GDM1 (cell line): ENCODE measurements around the gene PCGF5.
A peak's percentile ranks its signal among the peaks of the same experiment; 100 is the strongest.
"Not testable (repeated sequence)": the region's sequence is repeated elsewhere in the genome, so short reads cannot be mapped to it uniquely, and the experiment has no call there.

Source experiments
- DNase-seq: peaks from one replicate; lab custom pipeline; 2025; lab: John Stamatoyannopoulos, UW

The PCGF5 gene

DNA sequence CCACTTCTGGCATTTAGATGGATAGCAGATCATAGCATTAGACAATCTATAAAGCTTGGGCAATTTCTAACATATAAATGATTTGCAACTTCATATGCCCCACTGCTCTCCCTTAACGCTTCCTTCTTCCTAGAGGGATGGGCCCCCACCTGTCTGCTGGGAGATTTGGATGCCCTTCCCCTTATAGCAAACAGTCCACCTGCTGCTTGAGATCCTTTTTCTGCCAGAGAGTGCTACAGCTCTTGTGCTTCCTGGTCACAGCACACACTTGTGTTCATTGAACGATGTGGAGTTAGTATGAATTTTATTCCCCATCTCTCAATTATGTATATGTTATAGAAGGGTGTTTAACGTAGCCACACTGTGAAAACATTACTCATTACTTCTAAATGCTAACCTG, 10.4 kb upstream of the PCGF5 start:
- no peak for DNase-seq

DNA sequence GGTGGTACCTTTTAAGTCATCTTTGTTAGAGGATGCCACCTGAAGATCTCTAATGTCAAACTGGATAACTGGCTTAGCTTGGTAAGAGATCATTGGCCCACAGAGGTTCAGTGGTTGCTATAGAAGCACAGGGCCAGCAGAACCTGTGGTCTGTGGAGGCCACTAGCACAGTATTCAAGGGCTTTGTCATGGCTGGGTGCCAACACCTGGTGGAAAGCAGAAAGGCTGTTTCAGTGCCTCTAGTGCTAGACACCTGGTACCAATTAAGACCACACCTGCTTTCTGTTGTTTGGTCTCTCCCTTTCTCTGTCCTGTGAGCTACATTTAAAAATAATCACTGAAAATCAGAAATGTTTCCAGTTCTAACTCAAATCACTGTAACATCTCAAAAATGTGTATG, 10.0 kb upstream of the PCGF5 start:
- DNase-seq: no peak

DNA sequence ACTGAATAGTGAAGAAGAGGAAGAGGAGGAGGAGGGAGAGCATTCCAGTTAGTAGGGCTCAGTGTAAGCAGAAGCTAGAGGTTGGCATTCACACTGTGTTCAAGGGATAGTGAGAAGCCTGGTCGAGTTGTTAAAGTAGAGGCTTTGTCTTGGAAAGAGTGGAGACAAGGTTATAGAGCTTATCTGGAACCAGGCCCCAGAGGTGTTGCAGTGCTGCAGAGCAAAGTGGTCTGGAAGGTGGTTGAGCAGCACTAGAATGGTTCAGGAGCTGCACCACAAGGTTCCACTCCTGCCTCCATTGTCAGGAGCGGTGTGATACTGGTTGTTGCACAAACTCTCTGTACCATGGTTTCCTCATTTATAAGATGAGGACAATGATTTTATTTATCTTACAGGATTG, 8.8 kb upstream of the PCGF5 start:
- no peak for DNase-seq

DNA sequence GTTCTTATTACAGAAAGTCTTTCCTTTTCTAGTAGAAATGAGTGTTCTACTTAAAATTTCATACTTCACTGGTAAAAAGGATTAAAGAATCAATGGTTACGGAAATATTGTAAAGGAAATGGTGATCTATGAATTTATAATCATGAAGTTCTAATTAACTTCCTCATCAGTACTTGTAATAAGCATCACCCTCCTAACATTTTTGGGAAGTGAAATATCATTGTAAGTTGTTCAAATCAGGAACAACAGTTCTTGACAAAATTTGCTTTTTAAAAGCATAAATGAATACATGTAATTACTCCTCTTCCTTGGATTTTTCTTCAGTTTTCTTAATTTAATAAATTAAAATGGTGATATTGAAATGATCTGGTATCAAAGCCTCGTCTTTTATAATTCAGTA, 5.6 kb upstream of the PCGF5 start:
- no peak for DNase-seq

DNA sequence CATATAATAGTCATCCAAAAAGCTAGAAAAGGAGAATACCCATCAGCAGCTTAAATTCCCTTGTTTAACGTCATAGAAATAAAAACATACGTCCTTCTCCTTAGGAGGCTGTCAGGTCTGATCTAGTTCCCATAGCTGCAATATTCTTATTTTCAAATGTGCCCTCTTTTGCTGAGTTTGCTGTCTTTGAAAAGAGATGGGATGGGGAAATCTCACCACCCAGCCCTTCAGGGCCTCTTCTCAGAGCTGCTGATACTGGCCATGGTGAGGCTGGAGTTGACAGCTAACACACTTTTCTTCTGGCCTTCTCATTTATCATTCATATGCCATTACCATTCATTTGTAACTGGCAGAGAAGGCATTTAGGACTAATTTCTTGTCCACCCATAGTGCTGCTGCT, 5.1 kb upstream of the PCGF5 start:
- no peak for DNase-seq

DNA sequence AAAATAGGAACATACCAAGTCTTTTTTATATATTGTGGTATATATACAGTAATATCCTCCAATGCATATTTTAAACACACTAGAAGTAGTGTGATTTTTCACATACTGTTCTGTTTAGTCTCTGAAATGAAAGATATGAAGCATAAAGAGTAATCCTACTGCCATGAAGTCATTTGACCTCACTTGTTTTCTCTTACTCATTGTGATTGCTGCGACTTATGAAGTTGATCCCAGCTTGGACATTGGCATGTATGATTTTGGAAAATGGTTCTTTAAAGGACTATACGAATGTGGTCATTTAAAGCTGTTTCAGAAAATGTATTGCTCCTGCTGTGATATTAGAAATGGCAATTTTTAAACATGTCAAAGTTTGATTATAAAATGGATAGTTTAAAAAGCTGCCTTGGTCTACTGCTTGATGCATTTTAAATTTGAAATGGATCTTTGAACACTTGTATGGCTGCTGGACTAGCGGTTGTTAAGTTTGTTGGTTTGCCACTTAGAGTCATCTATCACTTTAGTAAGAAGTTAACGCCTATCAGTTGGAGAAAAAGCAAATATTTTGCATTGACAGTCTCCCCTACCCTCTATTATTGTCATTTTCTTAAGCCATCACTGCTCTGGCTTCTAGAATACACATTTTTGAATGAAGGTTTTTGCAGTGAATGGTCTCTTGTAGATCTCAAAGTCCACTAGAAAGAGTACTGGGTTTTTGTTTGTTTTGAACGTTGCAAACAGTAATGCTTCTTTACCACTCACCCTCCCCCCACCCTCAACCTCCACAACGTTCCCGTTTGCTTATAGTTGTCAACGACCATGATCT, 881 bp upstream of the PCGF5 start:
- no peak for DNase-seq

DNA sequence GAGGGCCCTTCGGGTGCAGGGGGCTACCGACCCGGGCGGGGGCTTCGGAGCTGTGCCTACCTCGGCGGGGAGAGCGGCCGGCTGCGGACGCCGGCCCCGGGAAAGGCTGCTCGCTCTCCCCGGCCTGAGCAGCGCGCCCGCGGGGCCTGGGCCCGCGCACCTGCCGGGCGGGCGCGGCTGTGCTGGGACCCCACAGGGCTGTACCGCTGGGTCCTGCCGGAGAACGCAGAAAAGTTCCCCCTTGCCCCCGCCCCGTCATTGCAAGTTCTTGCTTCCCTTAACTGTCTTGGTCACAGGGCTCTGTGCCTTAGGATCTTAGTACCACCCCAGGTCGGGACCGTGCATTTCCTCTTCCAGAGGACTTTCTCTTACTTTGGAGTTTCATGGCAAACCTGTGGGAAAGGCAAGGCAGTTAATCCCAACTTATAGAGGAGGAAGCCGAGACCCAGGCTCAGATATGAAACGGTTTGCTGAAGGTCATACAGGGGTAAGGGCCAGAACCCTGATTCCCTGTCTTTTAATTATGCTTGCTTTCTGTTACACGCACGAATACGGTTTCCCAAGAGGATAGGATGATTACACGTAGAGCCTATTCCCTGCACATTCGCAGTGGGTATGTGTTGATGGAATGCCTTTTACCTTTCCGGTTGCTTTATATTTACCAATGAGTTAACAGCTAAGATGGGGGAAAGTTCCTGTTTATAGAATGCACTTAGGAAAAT, 652 bp downstream of the PCGF5 start:
- DNase-seq: no peak

DNA sequence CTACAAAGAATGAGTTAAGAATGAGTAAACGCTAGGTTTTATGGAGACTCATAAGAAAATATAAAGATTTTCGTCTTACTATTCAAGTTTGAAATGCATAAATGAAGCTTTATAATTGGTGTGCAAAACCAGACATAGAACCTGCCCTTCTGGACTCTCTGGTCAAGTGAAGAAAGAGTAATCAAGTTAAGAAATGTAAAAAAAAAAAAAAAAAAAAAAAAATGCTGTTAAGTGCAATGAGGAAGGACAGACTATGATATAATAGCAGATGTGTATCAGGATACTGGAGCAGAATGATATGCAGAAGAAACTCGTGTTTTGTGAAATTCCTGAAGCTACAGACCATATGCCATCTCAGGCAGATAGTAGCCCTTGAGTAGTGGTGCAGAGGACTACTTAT, 5.6 kb downstream of the PCGF5 start:
- DNase-seq: no peak

DNA sequence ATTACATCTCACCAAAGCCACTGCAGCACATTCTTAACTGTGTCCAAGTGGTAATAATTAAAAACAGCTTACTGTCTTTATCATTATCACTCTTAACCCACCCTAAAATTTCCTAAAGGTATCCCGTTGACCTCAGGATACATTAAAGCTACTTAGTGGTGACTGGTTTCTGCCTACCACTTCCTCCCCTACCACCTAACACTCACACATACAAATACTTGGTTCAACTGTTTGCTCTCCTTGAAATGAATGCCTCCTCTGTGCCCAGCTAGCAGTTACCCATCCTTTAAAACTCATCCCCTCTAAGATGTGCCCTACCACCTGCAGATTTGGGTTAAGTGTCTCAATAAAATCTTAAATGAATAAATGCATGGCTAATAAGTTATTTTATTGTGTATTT, 7.1 kb downstream of the PCGF5 start:
- DNase-seq: no peak

DNA sequence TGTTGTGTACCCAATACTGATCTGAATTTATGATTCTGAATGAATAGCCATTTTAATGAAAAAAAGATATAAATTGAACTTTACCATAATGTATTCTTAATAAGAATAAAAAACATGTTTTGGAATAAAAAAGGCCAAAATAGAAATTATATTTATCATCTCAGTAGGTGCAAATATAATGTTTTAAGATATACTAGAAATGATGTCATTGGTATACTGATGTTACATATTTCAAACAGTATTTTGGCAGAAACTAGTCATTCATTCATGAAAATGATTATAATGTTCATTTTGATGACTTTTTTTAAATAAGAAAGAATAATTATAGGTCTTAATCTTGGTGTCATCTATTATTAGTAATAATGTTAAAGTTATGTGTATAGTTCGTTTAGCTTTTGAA, 9.2 kb downstream of the PCGF5 start:
- DNase-seq: no peak

DNA sequence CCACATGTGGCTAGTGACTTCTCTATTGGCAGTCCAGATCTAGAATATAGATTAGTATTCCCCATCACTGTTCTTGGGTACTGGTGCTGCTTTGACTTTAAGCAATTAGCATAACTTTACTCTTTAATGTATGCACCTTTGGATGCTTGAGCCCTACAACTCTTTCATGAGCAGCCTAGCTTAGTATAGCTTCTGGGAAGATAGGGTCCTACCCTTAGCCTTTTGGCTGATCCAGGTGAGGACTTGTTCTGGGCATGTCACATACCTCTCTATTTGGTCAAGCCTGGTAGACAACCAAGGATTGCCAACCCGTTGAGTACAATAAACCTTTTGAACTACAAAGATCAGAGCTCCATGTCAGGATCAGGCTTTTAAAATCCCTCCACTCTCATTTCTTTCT, 17.7 kb downstream of the PCGF5 start:
- DNase-seq: no peak

DNA sequence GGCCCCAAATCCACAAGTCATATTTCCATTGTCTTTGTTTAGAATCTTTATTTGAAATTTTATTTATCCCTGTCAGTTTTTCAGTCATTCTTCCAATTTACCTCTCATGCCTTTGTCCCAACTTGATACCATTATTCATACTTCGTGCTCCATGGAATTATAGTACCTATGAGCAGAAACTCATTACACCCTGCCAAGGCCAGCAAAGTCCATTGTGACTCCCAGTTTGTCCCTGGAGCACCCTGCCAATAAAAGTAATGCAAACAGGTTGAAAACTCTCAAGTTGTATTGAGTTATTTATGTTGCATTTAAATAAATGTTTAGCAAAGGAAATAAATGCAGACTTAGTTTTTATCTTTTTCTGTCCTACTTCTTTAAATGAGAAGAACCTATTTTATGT, 19.3 kb downstream of the PCGF5 start:
- no peak for DNase-seq

DNA sequence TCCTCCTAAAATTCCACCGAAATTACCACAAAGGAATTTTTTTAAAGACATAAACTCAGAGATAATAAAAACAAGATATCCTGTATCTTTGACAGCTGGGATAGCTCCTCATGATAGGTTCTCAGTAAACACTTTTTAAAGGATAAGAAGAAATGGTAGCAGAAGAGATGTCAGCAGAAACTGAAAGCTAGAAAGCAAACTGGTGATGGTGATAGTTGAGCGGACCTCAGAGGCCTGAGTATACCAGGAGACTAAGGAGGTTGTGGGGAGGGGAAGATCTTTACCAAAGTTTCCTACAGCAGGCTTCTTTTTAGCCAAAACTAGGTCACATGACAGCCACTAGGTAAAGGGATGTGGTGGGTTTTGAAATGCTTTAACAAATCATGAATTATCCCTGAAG, 22.5 kb downstream of the PCGF5 start:
- DNase-seq: no peak

DNA sequence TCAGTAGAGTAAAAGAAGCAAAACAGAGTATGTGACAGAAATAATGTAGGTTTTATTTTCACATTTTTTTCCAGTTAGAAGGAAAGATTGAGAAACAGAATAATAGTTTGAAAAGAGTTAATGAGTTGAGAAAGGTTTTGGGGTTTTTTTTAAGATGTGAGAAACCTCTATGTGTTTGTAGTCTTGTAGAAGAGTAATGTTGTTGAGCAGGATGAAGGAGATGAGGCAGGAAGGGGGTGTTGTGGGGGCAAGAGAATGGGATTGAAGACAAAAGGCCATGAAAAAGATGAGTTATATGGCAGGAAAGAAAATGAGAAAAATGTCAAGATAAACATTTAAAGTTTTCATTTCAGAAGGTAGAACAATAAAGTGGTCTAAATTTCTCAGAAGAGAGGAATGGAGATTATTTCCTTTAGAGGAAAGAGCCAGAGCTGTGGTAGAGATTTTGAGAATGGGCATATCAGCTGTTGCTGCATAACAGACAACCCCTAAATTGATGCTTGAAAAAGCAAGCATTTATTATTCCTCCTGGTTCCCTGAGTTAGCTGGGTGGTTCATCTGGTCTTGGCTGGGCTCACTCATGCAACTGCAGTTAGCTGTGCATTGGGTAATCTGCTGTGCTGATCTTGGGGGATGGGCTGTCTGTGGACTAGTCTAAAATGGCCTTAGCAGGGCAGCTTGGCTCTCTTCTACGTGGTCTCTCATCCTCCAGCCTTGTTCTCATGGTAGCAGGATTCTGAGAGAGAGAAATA, 27.1 kb downstream of the PCGF5 start:
- DNase-seq: no peak

DNA sequence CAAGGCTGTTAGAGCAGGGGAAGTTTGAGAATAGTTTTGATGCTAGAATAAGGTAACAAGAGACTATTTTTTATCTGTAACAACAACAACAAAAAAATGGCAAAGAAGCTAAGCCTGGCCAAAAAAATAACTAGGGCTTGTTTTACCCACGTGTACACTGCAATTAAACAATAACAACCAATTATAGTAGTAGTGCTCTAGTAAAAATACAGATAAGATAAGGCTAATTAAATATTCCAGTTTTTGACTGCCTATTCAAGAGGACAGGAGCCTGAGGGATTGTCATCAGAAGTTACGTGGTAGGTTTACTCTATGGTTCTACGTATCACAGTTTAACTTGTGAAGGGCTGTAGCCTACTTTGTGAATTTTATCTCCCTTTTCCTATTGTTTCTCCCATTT, 29.2 kb downstream of the PCGF5 start:
- no peak for DNase-seq

DNA sequence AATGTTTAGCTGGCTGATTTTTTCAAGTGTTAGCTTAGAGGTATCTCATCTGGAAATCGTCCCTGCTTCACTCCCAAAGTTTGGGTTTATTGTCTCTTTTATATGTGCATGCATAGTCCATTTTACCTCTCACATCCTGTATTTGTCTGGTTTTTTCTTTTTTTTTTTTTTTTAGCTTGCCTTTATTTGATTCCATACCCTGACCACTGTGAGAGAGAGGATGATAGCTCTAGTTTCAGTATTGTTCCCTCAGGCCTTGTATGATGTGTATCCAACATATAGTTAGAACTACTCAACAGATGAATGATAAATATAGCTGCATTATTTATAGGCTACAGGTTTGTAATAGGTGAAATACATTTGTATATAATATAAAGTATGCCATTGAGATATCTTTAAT, 29.9 kb downstream of the PCGF5 start:
- DNase-seq: no peak

DNA sequence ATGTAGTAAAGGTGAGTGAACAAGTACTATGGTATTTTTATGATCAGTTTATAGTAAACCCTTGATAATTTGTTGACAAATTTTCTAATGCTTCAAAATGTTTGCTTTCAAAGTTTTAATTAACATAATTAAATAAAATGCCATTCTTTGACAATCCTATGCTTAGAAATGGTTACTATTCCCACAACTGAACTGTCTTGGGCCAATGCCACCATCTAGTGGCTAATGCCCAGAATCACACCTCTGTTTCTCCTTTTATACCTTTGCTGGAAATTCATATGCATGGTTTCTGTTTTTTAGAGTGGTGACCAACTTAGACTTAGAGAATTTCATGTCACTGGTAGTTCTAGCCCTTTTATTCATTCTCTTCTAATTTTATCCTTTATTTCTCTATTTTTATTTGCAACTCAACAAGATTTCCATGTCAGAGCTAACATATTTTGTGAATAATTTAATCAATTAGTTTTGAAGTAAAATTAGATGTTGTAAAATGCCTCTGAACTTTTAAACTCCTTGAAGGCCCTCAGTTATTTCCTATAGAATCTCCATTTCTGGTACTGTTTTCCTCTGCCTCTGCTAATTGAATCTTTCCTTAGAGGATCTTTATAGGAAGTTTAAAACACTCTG, 31.1 kb downstream of the PCGF5 start:
- peak; percentile 10 for DNase-seq

DNA sequence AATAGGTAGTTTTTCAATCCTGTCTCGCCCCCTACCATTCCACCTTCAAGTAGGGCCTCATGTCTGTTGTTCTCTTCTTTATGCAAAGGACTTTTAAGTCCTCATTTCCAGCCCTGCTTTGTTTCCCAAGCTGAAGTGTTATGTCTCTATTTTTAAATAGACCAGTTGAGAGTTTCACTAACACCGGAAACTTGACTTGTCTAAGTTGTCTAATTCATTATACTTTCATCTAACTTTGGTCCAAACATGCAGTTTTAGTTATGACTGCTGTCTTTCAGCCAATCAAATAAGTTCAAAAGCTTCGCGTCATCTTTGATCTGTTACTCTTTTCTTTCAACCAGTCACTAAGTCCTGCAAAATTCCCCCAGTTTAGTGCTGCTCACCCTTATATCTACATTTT, 32.8 kb downstream of the PCGF5 start:
- DNase-seq: no peak

DNA sequence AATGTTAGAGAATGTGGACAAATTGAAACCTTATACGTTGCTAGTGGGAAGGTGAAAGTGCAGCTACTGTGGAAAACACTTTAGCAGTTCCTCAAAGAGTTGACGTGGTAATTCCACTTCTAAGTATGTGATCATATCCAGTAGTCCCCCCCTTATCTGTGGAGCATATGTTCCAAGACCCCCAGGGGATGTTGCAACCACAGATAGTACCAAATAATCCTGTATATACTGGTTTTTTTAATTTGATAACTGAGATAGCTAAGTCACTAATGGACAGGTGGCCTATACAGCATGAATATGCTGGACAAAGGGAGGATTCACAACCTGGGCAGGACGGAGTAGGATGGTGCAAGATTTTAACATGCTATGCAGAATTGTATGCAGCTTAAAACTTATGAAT, 36.8 kb downstream of the PCGF5 start:
- DNase-seq: no peak

DNA sequence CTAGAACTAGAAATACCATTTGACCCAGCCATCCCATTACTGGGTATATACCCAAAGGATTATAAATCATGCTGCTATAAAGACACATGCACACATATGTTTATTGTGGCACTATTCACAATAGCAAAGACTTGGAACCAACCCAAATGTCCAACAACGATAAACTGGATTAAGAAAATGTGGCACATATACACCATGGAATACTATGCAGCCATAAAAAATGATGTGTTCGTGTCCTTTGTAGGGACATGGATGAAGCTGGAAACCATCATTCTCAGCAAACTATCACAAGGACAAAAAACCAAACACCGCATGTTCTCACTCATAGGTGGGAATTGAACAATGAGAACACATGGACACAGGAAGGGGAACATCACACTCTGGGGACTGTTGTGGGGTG, 40.0 kb downstream of the PCGF5 start:
- not testable (repeated sequence) for DNase-seq

DNA sequence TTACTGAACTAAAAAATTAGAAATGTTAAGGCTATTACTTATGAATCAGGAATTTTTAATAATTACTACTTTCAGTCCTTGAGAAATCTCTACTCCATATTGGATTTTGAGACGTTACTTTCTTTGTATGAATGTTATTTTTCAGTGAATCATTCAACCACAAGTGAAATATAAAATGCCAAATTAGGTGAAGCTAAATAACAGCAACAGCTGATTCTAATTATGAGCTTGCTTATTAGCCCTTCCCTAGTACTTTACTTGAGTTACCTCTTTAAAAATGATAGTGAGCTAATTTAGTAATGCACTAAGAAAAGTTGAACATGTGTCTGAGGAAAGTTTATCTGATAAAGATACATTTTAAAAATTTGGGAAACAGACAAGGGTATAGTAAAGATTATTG, 51.4 kb downstream of the PCGF5 start:
- no peak for DNase-seq

DNA sequence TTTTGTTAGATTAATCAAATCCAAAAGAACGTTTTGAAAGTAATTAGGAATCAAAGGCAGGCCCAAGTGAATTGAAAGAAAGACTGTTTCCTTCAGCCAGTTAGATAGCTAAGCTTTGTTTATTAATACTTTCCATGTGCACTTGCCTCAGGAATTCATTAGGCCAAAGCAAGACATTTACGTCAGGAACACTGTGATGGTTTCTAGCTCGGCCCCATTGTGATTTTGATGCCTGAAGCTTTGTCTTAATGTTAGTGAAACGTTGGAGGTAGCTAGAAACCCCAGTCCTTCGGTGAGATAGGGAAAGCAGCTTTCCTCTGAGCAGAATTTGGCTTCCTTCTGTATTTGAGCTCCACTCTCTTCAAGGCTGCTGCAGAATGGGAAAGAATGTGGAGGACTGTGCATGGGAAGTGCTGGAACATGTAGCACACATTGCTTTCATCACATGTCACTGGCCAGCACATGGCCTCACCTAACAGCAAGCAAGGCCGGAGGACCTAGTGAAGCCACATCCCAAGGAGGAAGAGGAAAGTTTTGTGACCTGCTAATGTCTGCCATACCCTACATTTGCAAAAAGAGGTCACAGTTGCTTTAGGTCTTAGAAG, 64.1 kb downstream of the PCGF5 start:
- DNase-seq: no peak
